Right renal cortex interstitium (tissue), 3 donors: Measurements from ENCODE around the gene CNR2. TPM values are rescaled to one million over a fixed set of nuclear protein-coding genes. Genes with fewer than 3 reads are reported as not detected.
A peak's percentile ranks its signal among the peaks of the same experiment; 100 is the strongest.
"Not testable (repeated sequence)": the region's sequence is repeated elsewhere in the genome, so short reads cannot be mapped to it uniquely, and the experiment has no call there.

Experiments used
- DNase-seq, 3 donors: peaks; one replicate each; pipeline ENCODE4 v3.0.0-alpha.2; 2013; ENCODE audit warnings: low read depth in 3 of 3, low spot score in 2 of 3
- polyA plus RNA-seq, 3 donors: library from polyadenylated mRNA; unstranded; fragments of 120-200 nt; gene quantifications; one replicate each; pipeline ENCODE4 v1.2.1, GENCODE V29; 2013; ENCODE audit not compliant: insufficient read length in 3 of 3

Gene CNR2
- polyA plus RNA-seq, 3 donors, result 0.06 to 0.08 (median 0.07) TPM

- no peak for DNase-seq
These were observed 18.1 kb downstream of the CNR2 start for GRCh38 chr1:23895082-23895481.

GRCh38 chr1:23889074-23889473, 24.1 kb downstream of the CNR2 start:
- DNase-seq, result no peak

- no peak for DNase-seq
These were observed 27.9 kb downstream of the CNR2 start for GRCh38 chr1:23885222-23885621.

- no peak for DNase-seq
These were observed 30.4 kb downstream of the CNR2 start for GRCh38 chr1:23882746-23883145.

- DNase-seq, result no peak
These were observed 33.4 kb downstream of the CNR2 start for GRCh38 chr1:23879809-23880208.

- DNase-seq, result no peak
These were observed 34.5 kb downstream of the CNR2 start for GRCh38 chr1:23878668-23879067.

GRCh38 chr1:23875382-23875781, 37.8 kb downstream of the CNR2 start:
- no peak for DNase-seq

- no peak for DNase-seq
These were observed 40.7 kb downstream of the CNR2 start for GRCh38 chr1:23872421-23872820.

- no peak for DNase-seq
These were observed 44.1 kb downstream of the CNR2 start for GRCh38 chr1:23869051-23869450.

GRCh38 chr1:23868557-23869016, 44.6 kb downstream of the CNR2 start:
- DNase-seq, result no peak

GRCh38 chr1:23867895-23868556, 45.1 kb downstream of the CNR2 start, which contains the start of gene FUCA1:
FUCA1 (minus strand) TSS chr1:23868290; CDS start chr1:23868286, 4 bp downstream.
- peak; percentile 86 to 93 (median 92) for DNase-seq

GRCh38 chr1:23867542-23867894, 45.6 kb downstream of the CNR2 start:
- no peak for DNase-seq

GRCh38 chr1:23865543-23865930, 47.6 kb downstream of the CNR2 start:
- DNase-seq, result no peak

GRCh38 chr1:23864801-23865542, 48.2 kb downstream of the CNR2 start:
- no peak for DNase-seq

- DNase-seq, result no peak
These were observed 50.5 kb downstream of the CNR2 start for GRCh38 chr1:23862640-23863039.

GRCh38 chr1:23854568-23854967, 58.6 kb downstream of the CNR2 start:
- DNase-seq, result no peak

- DNase-seq, result not testable (repeated sequence)
These were observed 60.0 kb downstream of the CNR2 start for GRCh38 chr1:23853124-23853523.

- peak in 1 of 3 donors; percentile 42 for DNase-seq
These were observed 61.8 kb downstream of the CNR2 start for GRCh38 chr1:23851406-23851805.

GRCh38 chr1:23848673-23849616, 64.2 kb downstream of the CNR2 start:
- no peak for DNase-seq

- DNase-seq, result not testable (repeated sequence)
These were observed 65.6 kb downstream of the CNR2 start for GRCh38 chr1:23847482-23848095.

GRCh38 chr1:23845163-23845562, 68.0 kb downstream of the CNR2 start:
- no peak for DNase-seq
